GM21529 (cell line): ENCODE measurements around the gene LYVE1.
A peak's percentile ranks its signal among the peaks of the same experiment; 100 is the strongest.
"Not testable (repeated sequence)": the region's sequence is repeated elsewhere in the genome, so short reads cannot be mapped to it uniquely, and the experiment has no call there.

Source experiments
- ATAC-seq: cut with Tn5 transposase; IDR thresholded peaks from one replicate; pipeline ENCODE4 v1.9.1; 2021; ENCODE audit not compliant: unreplicated experiment

LYVE1 gene

GRCh38 chr11:10568486-10568941 is at the start of gene LYVE1:
Gene LYVE1 (minus strand): TSS chr11:10568665. CDS start chr11:10568532, 133 bp downstream.
- no peak for ATAC-seq

- no peak for ATAC-seq
These were observed 49.1 kb upstream of the LYVE1 start for GRCh38 chr11:10617551-10617950.

GRCh38 chr11:10611979-10612862 is 43.8 kb upstream of the LYVE1 start:
- no peak for ATAC-seq

GRCh38 chr11:10609636-10610035 is 41.2 kb upstream of the LYVE1 start:
- no peak for ATAC-seq

GRCh38 chr11:10608584-10608983 is 40.1 kb upstream of the LYVE1 start:
- no peak for ATAC-seq

GRCh38 chr11:10607462-10608132 is 39.1 kb upstream of the LYVE1 start:
- no peak for ATAC-seq

GRCh38 chr11:10606536-10607208 is 38.2 kb upstream of the LYVE1 start:
- peak; percentile 68 for ATAC-seq

- no peak for ATAC-seq
These were observed 37.5 kb upstream of the LYVE1 start for GRCh38 chr11:10605941-10606381.

- no peak for ATAC-seq
These were observed 36.3 kb upstream of the LYVE1 start for GRCh38 chr11:10604798-10605197.

GRCh38 chr11:10604340-10604748 is 35.9 kb upstream of the LYVE1 start:
- no peak for ATAC-seq

GRCh38 chr11:10603721-10604297 is 35.3 kb upstream of the LYVE1 start:
- ATAC-seq, result no peak

GRCh38 chr11:10602945-10603344 is 34.5 kb upstream of the LYVE1 start:
- ATAC-seq, result no peak

GRCh38 chr11:10602366-10602765 is 33.9 kb upstream of the LYVE1 start:
- ATAC-seq, result no peak

GRCh38 chr11:10601837-10602236 is 33.4 kb upstream of the LYVE1 start:
- ATAC-seq, result no peak

- ATAC-seq, result no peak
These were observed 32.2 kb upstream of the LYVE1 start for GRCh38 chr11:10600570-10601248.

GRCh38 chr11:10599388-10600175 is 31.1 kb upstream of the LYVE1 start:
- ATAC-seq, result no peak

GRCh38 chr11:10598816-10599215 is 30.4 kb upstream of the LYVE1 start:
- no peak for ATAC-seq

GRCh38 chr11:10597877-10598351 is 29.4 kb upstream of the LYVE1 start:
- no peak for ATAC-seq

GRCh38 chr11:10595840-10596239 is 27.4 kb upstream of the LYVE1 start:
- ATAC-seq, result not testable (repeated sequence)

GRCh38 chr11:10594407-10594806 is 25.9 kb upstream of the LYVE1 start:
- ATAC-seq, result no peak
